Nephron (organoid): ENCODE data around the gene NR2E1.

Source experiments
- H3K27ac Mint-ChIP-seq, 3 experiments: 2 replicates each; pipeline ENCODE4 v1.8.0; 2020; ENCODE audit warnings: mixed read lengths in 3 of 3, mild to moderate bottlenecking in 2 of 3, moderate library complexity in 1 of 3
- H3K27me3 Mint-ChIP-seq: 2 replicates; pipeline ENCODE4 v1.8.0; 2021; ENCODE audit warnings: low read depth, mild to moderate bottlenecking, moderate library complexity, mixed read lengths
- H3K36me3 Mint-ChIP-seq: 2 replicates; pipeline ENCODE4 v1.8.0; 2020; ENCODE audit warnings: low read depth, mixed read lengths
- H3K4me1 Mint-ChIP-seq: 2 replicates; pipeline ENCODE4 v1.8.0; 2020; ENCODE audit warnings: mixed read lengths
- H3K4me3 Mint-ChIP-seq, 3 experiments: 2 replicates each; pipeline ENCODE4 v1.8.0; 2020; ENCODE audit warnings: mild to moderate bottlenecking in 3 of 3, mixed read lengths in 3 of 3, moderate library complexity in 2 of 3
- H3K9me3 Mint-ChIP-seq: 2 replicates; pipeline ENCODE4 v1.8.0; 2020; ENCODE audit warnings: mixed read lengths
- TF ChIP-seq, protein P1 (sequence below), 3 experiments: fragments of 200-600 bp; sonication (generic); IDR thresholded peaks; one replicate each; pipeline ENCODE4 v1.5.0; 2021; ENCODE audit warnings: antibody characterized with exemption in 3 of 3; ENCODE audit not compliant: unreplicated experiment in 3 of 3

Gene NR2E1

DNA sequence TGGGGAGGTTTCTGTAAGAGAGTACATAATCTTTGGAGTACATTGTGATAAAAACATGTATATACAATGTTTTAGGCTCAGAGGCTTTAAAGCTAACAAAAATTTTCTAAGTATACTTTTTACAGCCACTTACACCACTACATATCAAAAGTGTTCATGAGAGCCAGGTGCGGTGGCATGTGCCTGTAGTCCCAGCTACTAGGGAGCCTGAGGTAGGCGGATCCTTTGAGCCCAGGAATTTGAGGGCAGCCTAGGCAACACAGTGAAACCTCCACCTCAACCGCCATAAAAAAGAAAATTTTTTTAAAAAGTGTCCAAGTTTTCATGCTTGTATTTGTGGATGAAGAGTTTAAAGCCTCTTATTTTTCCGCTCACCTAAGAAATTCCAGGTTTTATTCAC lies 72.5 kb downstream of the NR2E1 start:
- H3K4me1 Mint-ChIP-seq = no peaks in the 10 kb centered on the region
- H3K4me3 Mint-ChIP-seq = no peak overlapping the region
- TF ChIP-seq, protein P1, sequence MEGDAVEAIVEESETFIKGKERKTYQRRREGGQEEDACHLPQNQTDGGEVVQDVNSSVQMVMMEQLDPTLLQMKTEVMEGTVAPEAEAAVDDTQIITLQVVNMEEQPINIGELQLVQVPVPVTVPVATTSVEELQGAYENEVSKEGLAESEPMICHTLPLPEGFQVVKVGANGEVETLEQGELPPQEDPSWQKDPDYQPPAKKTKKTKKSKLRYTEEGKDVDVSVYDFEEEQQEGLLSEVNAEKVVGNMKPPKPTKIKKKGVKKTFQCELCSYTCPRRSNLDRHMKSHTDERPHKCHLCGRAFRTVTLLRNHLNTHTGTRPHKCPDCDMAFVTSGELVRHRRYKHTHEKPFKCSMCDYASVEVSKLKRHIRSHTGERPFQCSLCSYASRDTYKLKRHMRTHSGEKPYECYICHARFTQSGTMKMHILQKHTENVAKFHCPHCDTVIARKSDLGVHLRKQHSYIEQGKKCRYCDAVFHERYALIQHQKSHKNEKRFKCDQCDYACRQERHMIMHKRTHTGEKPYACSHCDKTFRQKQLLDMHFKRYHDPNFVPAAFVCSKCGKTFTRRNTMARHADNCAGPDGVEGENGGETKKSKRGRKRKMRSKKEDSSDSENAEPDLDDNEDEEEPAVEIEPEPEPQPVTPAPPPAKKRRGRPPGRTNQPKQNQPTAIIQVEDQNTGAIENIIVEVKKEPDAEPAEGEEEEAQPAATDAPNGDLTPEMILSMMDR (IDR thresholded peaks at IDR 0.05; ENCODE audit: unreplicated experiment in 3 of 3) = no peak
- peaks cover 81% of the 10 kb centered on the region for H3K36me3 Mint-ChIP-seq
- H3K9me3 Mint-ChIP-seq = peaks cover 11% of the 10 kb centered on the region
- no peaks in the 10 kb centered on the region for H3K27me3 Mint-ChIP-seq
- H3K27ac Mint-ChIP-seq = no peak overlapping the region
